HG02973 (cell line): Measurements from ENCODE around the gene NOX3.
"Not testable (repeated sequence)": the region's sequence is repeated elsewhere in the genome, so short reads cannot be mapped to it uniquely, and the experiment has no call there.

ENCODE experiments used
- ATAC-seq: cut with Tn5 transposase; IDR thresholded peaks from one replicate; pipeline ENCODE4 v1.9.1; 2021; ENCODE audit warnings: moderate library complexity; ENCODE audit not compliant: unreplicated experiment

The NOX3 gene, protein sequence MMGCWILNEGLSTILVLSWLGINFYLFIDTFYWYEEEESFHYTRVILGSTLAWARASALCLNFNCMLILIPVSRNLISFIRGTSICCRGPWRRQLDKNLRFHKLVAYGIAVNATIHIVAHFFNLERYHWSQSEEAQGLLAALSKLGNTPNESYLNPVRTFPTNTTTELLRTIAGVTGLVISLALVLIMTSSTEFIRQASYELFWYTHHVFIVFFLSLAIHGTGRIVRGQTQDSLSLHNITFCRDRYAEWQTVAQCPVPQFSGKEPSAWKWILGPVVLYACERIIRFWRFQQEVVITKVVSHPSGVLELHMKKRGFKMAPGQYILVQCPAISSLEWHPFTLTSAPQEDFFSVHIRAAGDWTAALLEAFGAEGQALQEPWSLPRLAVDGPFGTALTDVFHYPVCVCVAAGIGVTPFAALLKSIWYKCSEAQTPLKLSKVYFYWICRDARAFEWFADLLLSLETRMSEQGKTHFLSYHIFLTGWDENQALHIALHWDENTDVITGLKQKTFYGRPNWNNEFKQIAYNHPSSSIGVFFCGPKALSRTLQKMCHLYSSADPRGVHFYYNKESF

DNA sequence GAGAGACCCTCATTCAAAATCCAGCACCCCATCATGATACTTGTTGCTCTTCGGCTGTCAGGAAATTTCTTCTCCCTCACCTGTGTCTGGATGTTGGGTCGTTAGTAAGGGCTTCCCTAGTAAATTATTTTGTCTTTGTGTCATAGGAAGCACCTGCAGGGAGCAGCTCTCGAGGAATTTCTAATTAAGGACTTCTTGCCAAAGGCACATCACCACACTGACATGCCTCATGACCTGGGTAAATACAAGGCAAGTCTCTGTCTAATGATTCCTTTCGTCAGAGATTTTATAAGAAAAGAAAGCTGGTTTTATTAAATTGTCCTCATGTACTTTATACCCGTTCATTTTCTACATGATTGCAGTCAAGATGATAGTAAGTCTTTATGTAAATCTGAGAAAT lies at the start of gene NOX3:
NOX3 (minus strand) TSS at position 74 of the 400 bp plus-strand sequence; CDS start at position 35, 39 bp downstream.
- ATAC-seq = no peak

DNA sequence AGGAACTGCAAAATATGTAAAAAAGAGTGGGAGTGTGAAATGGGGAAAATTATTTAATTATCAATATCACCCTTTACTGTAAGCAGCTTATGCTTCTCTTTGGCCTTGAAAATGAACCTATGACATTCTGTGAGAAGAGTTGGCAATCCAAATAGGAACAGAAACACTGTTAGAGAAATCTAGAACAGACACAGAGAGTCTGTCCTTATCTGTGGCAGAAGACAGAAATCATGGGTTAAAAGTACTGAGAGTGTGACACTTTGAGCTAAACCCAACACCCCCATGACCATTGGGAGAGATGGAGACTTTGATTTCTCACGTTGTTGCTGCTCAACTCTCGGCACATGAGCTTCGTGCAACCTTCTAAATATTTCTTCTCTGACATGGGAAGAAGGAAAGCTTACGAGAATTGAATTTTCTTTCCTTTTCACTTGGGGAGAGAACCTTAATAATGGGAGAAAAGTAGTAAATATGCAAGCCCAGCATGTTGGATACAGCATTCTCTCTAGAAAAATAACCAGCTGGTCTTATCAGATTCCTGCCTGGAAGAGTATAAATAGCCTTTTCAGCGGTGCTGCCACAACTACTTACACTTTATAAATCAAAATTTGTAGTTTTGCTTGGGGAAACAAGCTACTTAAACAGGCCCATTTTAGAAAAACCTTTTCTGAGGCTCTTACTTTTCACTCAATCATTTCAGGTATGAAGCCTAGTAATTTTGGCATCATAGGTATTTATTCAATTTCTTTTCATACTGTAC lies 49.4 kb upstream of the NOX3 start:
- no peak for ATAC-seq

DNA sequence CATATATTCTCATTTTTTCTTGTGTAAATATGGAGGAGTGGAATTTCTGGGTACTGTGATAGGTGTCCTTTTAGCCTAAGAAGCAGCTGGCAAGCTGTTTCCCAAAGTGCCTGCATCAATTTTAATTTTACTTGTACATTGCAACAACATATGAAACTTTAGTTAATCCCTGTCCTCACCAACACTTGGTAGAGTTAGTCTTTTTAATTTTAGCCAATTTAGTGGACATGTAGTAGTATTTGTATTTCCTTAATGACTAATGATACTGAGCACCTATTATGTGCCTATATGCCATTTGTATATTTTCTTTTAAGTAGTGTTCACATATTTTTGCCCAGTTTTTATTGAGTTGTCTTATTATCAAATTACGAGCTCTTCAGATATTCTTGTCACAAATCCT lies 46.8 kb upstream of the NOX3 start:
- ATAC-seq = no peak

DNA sequence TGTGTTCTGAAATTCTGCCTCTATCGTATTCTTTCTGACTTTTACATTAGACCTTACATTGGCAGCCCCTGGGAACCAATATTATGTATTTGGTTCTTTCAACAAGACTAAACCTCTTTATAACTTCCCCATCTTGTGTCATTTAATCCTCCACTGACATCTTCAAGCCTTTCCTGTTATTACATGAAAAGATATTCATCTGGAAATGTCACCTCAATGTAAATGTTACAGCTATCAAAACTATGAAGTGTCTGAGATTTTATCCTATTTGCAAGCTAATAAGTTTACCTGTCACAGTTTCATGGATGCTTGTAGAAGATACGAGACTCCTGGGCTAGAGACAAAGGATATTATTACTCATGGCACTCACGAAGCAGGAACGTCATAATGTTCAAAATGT lies 43.9 kb upstream of the NOX3 start:
- no peak for ATAC-seq

DNA sequence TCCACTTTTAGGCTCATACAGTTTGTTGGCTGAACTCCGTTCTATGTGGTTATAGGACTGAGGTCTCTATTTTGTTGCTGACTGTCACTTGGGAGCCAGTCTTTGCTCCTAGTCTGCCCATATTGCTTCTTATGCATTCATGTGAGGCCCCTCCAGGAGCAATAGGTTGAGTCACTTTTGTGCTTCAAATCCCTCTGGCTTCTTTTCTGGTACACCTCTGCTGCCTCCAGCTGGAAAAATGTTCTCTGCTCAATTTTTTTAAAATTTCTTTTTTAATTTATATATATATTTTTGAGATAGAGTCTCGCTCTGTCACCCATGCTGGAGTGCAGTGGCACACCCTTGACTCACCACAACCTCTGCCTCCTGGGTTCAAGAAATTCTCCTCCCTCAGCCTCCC lies 42.7 kb upstream of the NOX3 start:
- ATAC-seq = no peak

DNA sequence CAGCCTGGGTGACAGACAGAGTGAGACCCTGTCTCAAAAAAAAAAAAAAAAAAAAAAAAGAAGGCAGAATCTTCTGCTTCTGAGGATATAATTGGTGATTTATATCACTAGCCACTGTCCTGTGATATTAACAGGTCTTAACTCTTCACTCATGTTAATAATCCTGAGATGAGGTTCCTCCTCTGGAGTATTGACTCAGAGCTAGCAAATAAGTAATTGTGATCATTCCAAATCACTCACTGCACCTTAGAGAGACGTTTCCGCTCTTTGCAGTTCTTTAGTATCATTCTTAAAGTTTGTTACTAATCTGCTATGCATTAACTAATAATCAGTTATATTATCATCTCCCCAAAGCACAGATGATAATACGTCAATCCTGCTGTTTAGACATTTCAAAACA lies 41.6 kb upstream of the NOX3 start:
- ATAC-seq = no peak

DNA sequence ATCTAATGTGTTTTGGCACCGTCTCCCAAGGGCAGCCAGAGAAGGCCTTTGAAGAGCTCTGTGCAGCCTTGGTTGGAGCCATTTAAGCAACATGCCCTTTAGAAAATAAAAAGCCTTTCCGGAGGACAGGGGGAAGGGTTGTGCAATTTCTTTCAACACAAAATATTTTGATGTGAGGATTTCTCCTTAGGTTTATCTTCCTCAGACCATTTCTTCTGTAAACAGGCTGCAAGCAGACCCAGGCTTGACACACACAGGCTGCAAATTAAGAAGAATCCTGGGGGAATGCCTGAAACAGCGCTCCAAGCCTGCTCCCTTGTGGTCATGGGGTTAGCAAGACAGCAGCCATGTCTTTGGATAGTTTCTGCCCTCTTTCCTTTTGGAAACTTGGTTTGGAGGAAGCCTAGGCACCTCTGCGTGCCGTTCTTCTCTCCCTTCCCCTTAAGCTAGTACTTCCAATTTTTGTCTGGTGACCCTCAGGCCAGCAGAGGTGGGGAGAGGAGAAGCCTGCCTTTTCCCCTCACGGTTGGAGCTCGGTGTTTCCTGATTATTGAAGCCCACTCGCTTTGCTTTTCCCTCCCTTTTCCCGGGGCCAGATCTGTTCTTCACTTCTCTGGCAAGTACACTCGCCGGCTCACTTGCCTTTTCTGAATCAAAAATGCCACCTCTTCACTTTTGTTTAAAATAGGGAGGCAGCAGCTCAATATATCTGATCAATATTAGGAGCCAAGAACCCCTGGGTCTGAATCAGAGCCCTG lies 39.6 kb upstream of the NOX3 start:
- no peak for ATAC-seq

DNA sequence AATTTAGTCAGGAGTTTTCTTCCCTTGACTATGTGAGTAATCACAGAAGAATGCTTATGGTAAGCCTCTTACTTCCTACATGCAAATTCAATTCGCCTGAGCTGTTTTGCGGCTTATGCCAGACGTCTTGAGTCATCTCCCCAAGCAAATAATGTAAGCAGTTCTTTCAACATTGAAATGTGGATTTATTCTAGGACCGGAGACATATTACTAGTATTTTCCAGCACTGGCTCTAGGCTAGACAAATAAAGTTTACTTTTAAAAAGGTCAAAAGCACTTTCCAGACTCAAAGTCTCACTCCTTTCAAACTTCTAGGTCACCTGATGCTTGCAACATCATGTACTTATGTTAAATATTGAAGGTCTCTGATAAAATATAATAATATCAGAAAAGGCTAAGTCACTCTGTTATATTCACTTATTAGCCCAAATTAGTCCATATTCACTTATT lies 38.1 kb upstream of the NOX3 start:
- ATAC-seq = peak; percentile 98

DNA sequence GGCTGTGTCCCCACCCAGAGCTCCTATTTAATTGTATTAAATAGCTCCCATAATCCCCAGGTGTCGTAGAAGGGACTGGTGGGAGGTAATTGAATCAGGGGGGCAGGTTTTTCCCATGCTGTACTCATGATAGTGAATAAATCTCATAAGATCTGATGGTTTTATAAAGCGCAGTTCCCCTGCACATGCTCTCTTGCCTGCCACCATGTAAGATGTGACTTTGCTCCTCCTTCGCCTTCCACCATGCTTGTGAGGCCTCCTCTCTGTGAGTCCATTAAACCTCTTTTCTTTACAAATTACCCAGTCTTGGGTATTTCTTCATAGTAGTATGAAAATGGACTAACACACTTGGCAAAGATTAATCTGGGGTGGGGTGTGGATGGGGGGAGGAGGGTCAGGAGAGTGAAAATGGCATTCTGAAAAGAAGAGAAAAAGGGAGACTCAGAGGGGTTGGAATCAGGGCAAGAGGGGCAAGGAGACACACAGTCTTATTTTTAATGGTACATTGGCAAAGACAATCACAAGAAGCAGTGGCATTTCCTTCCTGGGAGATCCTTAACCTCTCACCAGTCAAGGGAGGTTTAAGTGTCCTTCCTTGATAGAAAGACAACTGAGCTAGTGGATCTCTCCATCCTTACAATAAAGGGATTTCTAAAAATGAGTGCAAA lies 37.5 kb upstream of the NOX3 start:
- ATAC-seq = peak; percentile 9

DNA sequence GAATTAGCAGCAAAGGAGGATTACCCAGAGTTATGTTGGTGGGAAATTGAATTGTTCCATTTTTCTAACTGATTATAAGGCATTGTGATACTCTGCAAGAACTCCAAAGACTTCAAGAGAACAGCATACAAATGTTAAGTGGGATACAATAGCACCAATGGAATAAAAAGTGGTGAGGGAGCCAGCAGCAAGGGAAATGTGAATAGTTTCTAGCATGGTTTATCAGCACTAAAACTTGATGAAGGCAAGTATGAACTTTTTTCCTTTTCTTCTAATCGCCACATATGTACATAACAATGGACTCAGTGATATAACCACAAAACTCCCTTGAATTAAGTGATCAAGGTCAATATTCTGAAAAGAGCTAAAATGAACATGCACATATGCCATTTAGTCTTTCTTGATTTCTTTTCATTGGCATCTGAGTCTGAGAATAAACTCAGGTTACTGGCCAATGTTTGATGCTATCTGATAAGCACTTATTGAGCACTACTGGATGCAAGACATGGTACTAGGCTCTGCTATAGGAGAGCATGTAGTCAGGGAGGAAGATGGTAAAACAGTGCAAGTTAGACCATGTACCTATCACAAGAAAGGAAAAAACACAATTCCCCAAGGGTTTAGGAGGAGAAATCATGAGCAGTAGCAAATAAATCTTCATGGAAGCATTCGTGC lies 36.6 kb upstream of the NOX3 start:
- ATAC-seq = no peak

DNA sequence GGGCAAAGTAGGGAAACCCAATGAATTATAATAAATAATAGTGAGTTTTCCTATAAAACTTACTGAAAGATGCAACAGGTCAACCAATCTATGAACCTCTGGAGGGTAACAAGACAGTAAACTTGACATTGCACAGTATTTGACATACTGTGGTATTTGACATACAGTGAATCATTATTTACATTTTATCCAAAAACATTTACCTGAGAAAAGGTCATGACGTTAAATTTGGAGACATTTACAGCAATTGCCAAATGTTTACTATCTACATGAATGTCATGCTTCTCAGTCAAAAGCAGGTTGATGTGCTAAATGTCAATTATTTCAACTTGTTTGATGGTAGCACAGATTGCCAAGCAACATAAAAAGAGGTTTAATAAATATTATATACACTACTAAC lies 35.8 kb upstream of the NOX3 start:
- ATAC-seq = no peak

DNA sequence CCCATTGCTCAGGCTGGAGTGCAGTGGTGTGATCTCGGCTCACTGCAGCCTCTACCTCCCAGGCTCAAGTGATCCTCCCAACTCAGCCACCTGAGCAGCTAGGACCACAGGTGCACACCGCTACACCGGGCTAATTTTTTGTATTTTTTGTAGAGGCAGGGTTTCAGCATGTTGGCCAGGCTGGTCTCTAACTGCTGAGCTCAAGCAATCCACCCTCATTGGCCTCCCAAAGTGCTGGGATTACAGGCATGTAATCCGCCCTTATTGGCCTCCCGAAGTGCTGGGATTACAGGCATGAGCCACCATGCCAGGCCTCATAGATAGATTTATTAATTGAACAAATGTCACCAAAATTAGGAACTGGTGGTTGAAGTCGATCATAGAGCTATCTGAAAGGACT lies 32.6 kb upstream of the NOX3 start:
- not testable (repeated sequence) for ATAC-seq

DNA sequence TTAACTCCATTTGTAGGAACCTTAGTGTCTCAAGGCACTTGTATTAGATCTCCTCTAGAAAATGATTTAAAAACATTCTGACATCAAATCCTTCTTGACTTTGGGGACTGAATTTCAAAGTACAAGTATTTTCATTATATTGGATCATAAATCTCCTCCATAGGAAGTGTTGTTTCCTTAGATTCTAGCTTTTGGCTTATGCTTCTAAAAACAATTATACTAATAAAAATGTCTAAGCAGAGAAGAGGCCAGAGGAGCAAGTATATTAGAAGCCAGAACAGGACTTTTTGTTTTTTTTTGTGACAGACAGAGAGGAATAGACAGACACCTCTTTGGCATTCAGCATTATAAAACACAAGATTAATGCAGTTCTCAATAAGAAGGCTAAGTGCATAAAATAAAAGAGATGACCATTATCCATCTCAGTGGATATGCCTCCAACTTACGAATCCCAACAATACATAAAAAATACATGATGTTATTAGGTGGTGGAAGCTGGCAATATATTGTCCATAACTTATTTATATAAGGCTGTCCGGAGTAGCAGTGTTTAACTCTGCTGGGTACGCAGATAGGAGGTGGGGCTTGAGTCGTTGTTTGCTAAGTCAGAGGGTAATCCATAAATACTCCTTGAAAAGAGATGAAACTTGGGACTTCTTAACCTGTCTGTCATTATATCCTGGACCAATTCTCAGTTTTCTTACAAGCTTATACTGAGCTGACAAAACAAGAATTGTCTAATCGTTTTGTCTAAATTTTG lies 31.9 kb upstream of the NOX3 start:
- no peak for ATAC-seq

DNA sequence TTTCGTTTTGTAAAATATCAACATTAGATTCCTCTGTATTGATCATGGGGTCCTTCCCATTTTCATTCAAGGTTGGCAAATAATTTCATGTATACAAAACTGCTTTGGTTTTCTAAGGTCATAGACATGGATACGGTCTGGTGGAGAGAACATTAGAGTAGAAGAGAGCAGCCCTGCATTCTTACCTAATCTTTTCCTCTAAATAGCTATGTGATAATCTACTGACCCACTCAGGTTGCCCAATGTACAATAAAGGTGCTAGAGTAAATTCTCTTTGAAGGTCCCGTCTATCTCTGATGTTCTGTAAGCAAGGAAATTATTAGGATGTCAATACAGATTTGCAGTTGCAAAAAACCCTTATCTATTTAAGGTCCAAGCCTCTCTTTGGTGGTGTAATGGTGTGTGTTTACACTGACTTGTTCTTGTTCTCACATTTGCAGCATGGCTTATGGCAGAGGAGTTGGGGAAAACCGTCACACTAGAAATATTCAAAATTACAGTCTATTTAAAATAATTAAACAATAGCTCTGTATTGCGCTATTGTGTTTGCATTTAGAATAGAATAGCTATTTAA lies 31.2 kb upstream of the NOX3 start:
- ATAC-seq = no peak

DNA sequence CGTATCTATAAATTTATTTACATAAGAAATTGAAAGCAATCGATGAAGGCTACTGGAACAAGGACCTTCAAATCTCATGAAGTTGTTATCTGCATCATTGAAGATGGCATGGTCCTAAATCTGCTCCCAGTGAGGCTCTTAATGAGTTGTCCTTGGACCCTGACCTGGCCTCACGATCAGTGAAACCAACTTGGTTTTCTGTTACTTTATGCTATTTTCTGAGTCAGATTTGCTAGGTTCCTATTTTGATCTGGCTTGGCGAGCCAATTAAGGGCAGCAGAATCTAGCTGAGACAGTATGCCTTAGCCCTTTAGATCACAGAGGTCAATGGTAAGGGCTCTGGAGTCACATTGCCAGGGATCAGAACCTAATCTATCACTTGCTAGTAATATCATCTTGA lies 30.1 kb upstream of the NOX3 start:
- no peak for ATAC-seq

DNA sequence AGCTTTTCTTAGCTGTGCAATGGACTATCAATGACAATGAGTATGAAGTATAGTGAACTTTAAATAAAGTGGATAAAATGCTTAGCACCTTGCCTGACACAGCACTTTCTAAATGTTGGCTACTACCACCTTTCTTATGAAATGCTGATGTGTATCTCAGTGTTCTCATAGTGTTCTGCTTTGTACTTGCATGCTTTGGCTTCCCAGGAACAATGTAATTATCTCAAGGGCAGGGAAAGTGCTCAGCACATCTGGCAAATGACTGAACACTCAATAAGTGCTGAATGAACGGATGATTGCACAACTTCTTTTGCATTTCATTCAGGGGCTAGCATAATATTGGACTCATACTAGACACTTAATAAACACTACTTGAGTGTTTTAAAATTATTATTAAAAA lies 28.2 kb upstream of the NOX3 start:
- no peak for ATAC-seq

DNA sequence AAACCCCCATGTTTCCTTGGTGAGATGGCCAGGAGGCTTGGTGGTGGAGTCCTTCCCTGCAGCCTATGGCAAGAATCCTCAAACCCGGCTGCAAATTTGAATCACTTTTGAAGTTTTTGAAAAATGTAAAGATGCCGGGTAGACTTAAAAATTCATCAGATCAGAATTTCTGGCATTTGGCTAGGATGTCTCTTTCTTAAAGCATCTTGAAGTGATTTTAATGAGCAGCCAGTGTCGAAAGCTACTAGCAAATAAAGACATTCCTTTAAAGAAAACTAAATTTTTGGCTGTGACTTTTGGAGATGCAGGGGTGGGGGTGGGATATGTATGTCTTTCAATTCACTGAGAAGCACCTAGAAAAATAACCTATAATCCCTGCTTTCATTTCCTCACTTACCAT lies 25.6 kb upstream of the NOX3 start:
- no peak for ATAC-seq

DNA sequence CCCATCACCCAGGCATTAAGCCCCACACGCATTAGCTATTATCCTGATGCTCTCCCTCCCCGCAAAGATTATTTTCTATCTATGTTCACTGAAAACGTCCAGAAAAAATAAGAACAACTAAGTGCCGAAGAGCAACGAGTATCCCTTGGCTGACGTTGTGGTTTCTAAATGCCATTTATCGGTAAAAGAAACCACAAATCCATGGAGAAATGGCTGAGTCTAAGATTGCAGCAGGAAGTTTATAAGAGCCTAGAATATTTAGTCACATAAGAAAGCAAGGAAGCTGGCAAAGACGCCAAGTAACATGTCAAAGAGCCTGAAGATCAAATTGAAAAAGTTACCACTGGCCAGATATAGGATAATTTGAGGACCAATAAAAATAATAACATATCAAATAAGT lies 18.1 kb upstream of the NOX3 start:
- no peak for ATAC-seq

DNA sequence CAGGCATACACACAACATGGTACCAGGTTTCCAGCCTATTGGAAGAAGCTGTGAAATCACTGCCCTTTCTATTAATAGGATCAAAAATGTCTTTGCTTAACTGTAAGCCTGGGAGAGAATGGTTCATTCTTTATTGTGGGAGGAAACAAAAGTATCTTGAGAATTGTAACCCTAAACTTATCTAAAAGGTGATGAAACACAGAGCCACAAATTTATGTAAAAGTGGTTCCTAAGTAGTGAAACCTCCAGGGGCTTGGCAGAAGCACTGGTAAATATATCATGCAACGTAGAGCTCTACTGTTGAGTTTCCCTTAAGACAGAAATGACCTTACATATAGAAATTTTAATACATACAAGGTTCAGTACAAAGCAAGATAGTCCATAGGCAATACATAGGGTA lies 17.2 kb upstream of the NOX3 start:
- no peak for ATAC-seq
